Measurements from ENCODE around the gene DLGAP5.

The DLGAP5 gene

GRCh38 chr14:55122440-55122986 lies 68.9 kb downstream of the DLGAP5 start:
- H3K4me3 ChIP-seq (replicated peaks in 1 of 2; ENCODE audit: low read depth in 2 of 2, low read length in 2 of 2), result no peak overlapping the region
- DNase-seq (ENCODE audit: low read depth in 2 of 2), result peak; percentile 39 to 83
- no peak for TF ChIP-seq CTCF (IDR thresholded peaks at IDR 0.05; ENCODE audit: low read depth, low read length)

- TF ChIP-seq CTCF (IDR thresholded peaks at IDR 0.05; ENCODE audit: low read depth, low read length), result no peak
- no peak overlapping the region for H3K4me3 ChIP-seq (replicated peaks in 1 of 2; ENCODE audit: low read depth in 2 of 2, low read length in 2 of 2)
- DNase-seq (ENCODE audit: low read depth in 2 of 2), result no peak
These were observed 69.6 kb downstream of the DLGAP5 start for GRCh38 chr14:55121628-55122439.

GRCh38 chr14:55120571-55121495 lies 70.6 kb downstream of the DLGAP5 start:
- TF ChIP-seq CTCF (IDR thresholded peaks at IDR 0.05; ENCODE audit: low read depth, low read length), result no peak
- peak in 1 of 2 donors; percentile 58 for DNase-seq (ENCODE audit: low read depth in 2 of 2)
- no peak overlapping the region for H3K4me3 ChIP-seq (replicated peaks in 1 of 2; ENCODE audit: low read depth in 2 of 2, low read length in 2 of 2)

- no peak overlapping the region for H3K4me3 ChIP-seq (replicated peaks in 1 of 2; ENCODE audit: low read depth in 2 of 2, low read length in 2 of 2)
- DNase-seq (ENCODE audit: low read depth in 2 of 2), result peak in 1 of 2 donors; percentile 56
- no peak for TF ChIP-seq CTCF (IDR thresholded peaks at IDR 0.05; ENCODE audit: low read depth, low read length)
These were observed 72.6 kb downstream of the DLGAP5 start for GRCh38 chr14:55118761-55119160.

GRCh38 chr14:55117803-55118441 lies 73.5 kb downstream of the DLGAP5 start:
- DNase-seq (ENCODE audit: low read depth in 2 of 2), result peak; percentile 62 to 78
- TF ChIP-seq CTCF (IDR thresholded peaks at IDR 0.05; ENCODE audit: low read depth, low read length), result no peak
- H3K4me3 ChIP-seq (replicated peaks in 1 of 2; ENCODE audit: low read depth in 2 of 2, low read length in 2 of 2), result no peak overlapping the region
